NCI-H2107 treated with DMSO at 0.1 percent for 48 hours (cell line): ENCODE measurements around the gene RPS21.

Experiments
- DNase-seq: peaks from one replicate; lab custom pipeline; 2025; ENCODE audit not compliant: unreplicated experiment; lab: John Stamatoyannopoulos, UW

Gene RPS21

GRCh38 chr20:62377064-62377461 is 9.8 kb upstream of the RPS21 start:
- no peak for DNase-seq

- no peak for DNase-seq
Observed at GRCh38 chr20:62377615-62378178, 9.2 kb upstream of the RPS21 start.

- no peak for DNase-seq
Observed at GRCh38 chr20:62378215-62378614, 8.7 kb upstream of the RPS21 start.

- DNase-seq = no peak
Observed at GRCh38 chr20:62381202-62381797, 5.6 kb upstream of the RPS21 start.

GRCh38 chr20:62381842-62382241 is 5.1 kb upstream of the RPS21 start:
- DNase-seq = no peak

GRCh38 chr20:62382306-62383198 is 4.4 kb upstream of the RPS21 start:
- DNase-seq = peak; percentile 57

GRCh38 chr20:62387219-62387913 is 463 bp downstream of the RPS21 start:
- DNase-seq = no peak

- DNase-seq = no peak
Observed at GRCh38 chr20:62387933-62388635, 1.2 kb downstream of the RPS21 start.

GRCh38 chr20:62388839-62389600 is 2.1 kb downstream of the RPS21 start:
- DNase-seq = no peak

GRCh38 chr20:62389601-62390087 is 2.7 kb downstream of the RPS21 start:
- no peak for DNase-seq

GRCh38 chr20:62390317-62391164 is 3.6 kb downstream of the RPS21 start:
- DNase-seq = no peak

- DNase-seq = no peak
Observed at GRCh38 chr20:62391165-62392076, 4.5 kb downstream of the RPS21 start.

GRCh38 chr20:62392077-62392418 is 5.1 kb downstream of the RPS21 start:
- DNase-seq = no peak

GRCh38 chr20:62392621-62393334 is 5.9 kb downstream of the RPS21 start:
- no peak for DNase-seq

GRCh38 chr20:62393335-62393665 is 6.4 kb downstream of the RPS21 start:
- no peak for DNase-seq

GRCh38 chr20:62393830-62394229 is 6.9 kb downstream of the RPS21 start:
- DNase-seq = no peak
